B cell (primary cell): Measurements from ENCODE around the gene SLC16A6.

Experiments used
- EZH2 ChIP-seq: IDR thresholded peaks from 2 replicates; pipeline ENCODE4 v1.6.1; 2012; ENCODE audit warnings: borderline replicate concordance, low read depth, mild to moderate bottlenecking, moderate library complexity, low read length; ENCODE audit not compliant: insufficient read depth, poor library complexity, severe bottlenecking
- TF ChIP-seq, protein P1 (sequence below): fragments of 200-600 bp; IDR thresholded peaks from one replicate; pipeline ENCODE4 v1.8.0; 2022; ENCODE audit warnings: antibody characterized with exemption, mild to moderate bottlenecking

DNA sequence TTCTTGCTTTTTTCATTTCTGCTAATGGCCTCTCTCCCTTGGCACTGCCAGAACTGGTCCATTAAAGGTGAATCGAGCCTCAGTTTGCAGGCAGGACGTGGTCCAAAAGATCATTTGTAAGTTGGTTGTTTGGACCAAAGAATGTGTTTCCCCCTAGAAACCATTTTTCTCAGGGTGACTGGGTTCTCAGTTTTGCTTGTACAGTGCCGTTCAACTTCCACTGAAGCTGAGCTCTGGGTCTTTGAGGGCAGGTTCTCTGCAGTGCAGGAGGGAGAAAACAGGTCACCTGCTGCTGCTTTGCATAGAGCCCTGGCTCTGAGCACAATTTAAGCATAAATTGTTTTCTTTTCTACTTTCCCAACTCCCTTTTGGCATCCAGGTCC, 52.1 kb downstream of the SLC16A6 start:
- TF ChIP-seq, protein P1, sequence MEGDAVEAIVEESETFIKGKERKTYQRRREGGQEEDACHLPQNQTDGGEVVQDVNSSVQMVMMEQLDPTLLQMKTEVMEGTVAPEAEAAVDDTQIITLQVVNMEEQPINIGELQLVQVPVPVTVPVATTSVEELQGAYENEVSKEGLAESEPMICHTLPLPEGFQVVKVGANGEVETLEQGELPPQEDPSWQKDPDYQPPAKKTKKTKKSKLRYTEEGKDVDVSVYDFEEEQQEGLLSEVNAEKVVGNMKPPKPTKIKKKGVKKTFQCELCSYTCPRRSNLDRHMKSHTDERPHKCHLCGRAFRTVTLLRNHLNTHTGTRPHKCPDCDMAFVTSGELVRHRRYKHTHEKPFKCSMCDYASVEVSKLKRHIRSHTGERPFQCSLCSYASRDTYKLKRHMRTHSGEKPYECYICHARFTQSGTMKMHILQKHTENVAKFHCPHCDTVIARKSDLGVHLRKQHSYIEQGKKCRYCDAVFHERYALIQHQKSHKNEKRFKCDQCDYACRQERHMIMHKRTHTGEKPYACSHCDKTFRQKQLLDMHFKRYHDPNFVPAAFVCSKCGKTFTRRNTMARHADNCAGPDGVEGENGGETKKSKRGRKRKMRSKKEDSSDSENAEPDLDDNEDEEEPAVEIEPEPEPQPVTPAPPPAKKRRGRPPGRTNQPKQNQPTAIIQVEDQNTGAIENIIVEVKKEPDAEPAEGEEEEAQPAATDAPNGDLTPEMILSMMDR: no peak
- no peak for TF ChIP-seq EZH2
